MM.1S (cell line): ENCODE measurements around the gene NEK11.

ENCODE experiments used
- DNase-seq: peaks from one replicate; pipeline ENCODE4 v3.0.0-alpha.2; 2015
- H2AFZ ChIP-seq: fragments of 300-600 bp; sonication (generic); 2 replicates; pipeline ENCODE4 v1.6.0; 2016; ENCODE audit warnings: antibody characterized with exemption, low read length
- H3F3A ChIP-seq: fragments of 300-600 bp; sonication (generic); 2 replicates; pipeline ENCODE4 v1.6.1; 2016; ENCODE audit warnings: mild to moderate bottlenecking, antibody characterized with exemption, low read length, moderate library complexity, mixed read lengths; ENCODE audit not compliant: insufficient read depth
- H3K27ac ChIP-seq: fragments of 300-600 bp; sonication (generic); 2 replicates; pipeline ENCODE4 v1.5.1; 2016; ENCODE audit warnings: mild to moderate bottlenecking, low read length
- H3K27me3 ChIP-seq: fragments of 300-600 bp; sonication (generic); replicated peaks from 2 replicates; pipeline ENCODE4 v1.6.0; 2016; ENCODE audit warnings: low read length; ENCODE audit not compliant: insufficient read depth
- H3K36me3 ChIP-seq: fragments of 300-600 bp; sonication (generic); replicated peaks from 2 replicates; pipeline ENCODE4 v1.6.1; 2016; ENCODE audit warnings: mild to moderate bottlenecking, low read length, mixed read lengths; ENCODE audit not compliant: insufficient read depth
- H3K4me1 ChIP-seq: fragments of 300-600 bp; sonication (generic); 2 replicates; pipeline ENCODE4 v1.6.1; 2016; ENCODE audit warnings: low read length, mixed read lengths
- H3K4me2 ChIP-seq: fragments of 300-600 bp; sonication (generic); 2 replicates; pipeline ENCODE4 v1.6.0; 2016; ENCODE audit warnings: low read depth, low read length
- H3K4me3 ChIP-seq: fragments of 300-600 bp; sonication (generic); 2 replicates; pipeline ENCODE4 v1.5.1; 2016; ENCODE audit warnings: low read length, mixed read lengths
- H3K79me2 ChIP-seq: fragments of 300-600 bp; sonication (generic); 2 replicates; pipeline ENCODE4 v1.6.1; 2016; ENCODE audit warnings: mixed run types, low read length, mixed read lengths
- H3K9ac ChIP-seq: fragments of 300-600 bp; sonication (generic); 2 replicates; pipeline ENCODE4 v1.6.1; 2016; ENCODE audit warnings: low read length, mixed read lengths
- H3K9me2 ChIP-seq: fragments of 300-600 bp; sonication (generic); replicated peaks from 2 replicates; pipeline ENCODE4 v1.6.1; 2016; ENCODE audit warnings: mild to moderate bottlenecking, low read length, mixed read lengths; ENCODE audit not compliant: insufficient read depth
- H3K9me3 ChIP-seq: fragments of 300-600 bp; sonication (generic); replicated peaks from 2 replicates; pipeline ENCODE4 v1.6.1; 2016; ENCODE audit warnings: mild to moderate bottlenecking, low read length, mixed read lengths; ENCODE audit not compliant: insufficient read depth
- H4K20me1 ChIP-seq: fragments of 300-600 bp; sonication (generic); 2 replicates; pipeline ENCODE4 v1.6.1; 2016; ENCODE audit warnings: mild to moderate bottlenecking, low read length, moderate library complexity, mixed read lengths; ENCODE audit not compliant: insufficient read depth
- CTCF ChIP-seq: fragments of 300-600 bp; sonication (generic); IDR thresholded peaks from 2 replicates; pipeline ENCODE4 v1.5.1; 2016; ENCODE audit warnings: antibody characterized with exemption, low read length, mixed read lengths
- EZH2 ChIP-seq: fragments of 300-600 bp; sonication (generic); optimal IDR thresholded peaks from 2 replicates; pipeline ENCODE3; 2017; ENCODE audit warnings: low read depth, mild to moderate bottlenecking, antibody characterized with exemption, low read length, mixed read lengths
- EZH2phosphoT487 ChIP-seq: fragments of 300-600 bp; sonication (generic); IDR thresholded peaks from 2 replicates; pipeline ENCODE4 v1.6.1; 2018; ENCODE audit warnings: antibody characterized with exemption, low read length

The NEK11 gene

DNA sequence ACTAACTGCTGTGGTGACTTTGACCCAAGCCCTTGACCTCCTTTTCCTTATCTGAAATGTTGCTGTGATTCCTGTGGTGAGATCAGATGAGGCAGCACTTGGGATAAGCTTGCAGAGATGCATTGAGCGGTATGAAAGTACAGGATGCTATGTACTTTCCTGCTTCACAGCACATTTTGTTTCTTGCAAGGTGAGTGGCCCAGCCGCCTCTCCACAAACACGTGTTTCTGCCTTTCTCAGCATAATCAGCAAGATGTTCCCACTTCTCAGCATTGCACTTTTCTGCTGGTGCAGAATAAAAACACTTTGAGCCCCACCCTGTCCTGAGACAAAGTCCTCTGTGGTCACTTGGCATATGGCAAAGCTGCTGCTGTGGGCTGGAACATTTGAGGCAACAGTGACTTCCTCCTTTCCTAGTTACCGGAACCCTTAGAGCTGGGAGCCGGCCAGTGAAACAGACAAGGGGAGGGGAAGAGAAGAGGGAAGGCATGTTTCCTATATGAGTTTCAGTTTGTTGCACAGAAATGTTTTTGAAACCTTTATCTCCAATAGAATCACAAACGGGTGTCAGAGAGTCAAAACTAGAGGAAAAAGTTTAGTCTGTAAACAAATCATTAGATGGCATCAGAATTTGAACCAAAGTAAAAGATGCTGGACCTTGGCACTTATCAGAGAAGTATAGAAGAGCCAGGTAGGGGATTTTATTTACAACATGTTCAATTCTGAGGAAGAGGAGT is 359.9 kb downstream of the NEK11 start:
- Histone ChIP-seq H3K36me3 (no peaks in the 10 kb centered on the region), H4K20me1 (no peaks in the 10 kb centered on the region), H3K4me2 (peak overlapping the region; percentile 20), H3K9me2 (no peaks in the 10 kb centered on the region), H3K79me2 (peaks cover 17% of the 10 kb centered on the region), H3K4me1 (peaks cover 20% of the 10 kb centered on the region), H3K27me3 (no peaks in the 10 kb centered on the region), H2AFZ (0 out of 2 replicates have a peak overlapping the region, but pooled peaks have one; percentile 7), H3K9me3 (no peaks in the 10 kb centered on the region), H3K4me3 (no peak overlapping the region), H3K9ac (no peak overlapping the region), H3F3A (0 out of 2 replicates have a peak, but pooled peaks cover 11% of the 10 kb centered on the region), H3K27ac (peak overlapping the region; percentile 5; the same call in 1 of the 2 replicates)
- peak; percentile 32 for DNase-seq
- TF ChIP-seq EZH2 (no peak), CTCF (no peak), EZH2phosphoT487 (no peak)

DNA sequence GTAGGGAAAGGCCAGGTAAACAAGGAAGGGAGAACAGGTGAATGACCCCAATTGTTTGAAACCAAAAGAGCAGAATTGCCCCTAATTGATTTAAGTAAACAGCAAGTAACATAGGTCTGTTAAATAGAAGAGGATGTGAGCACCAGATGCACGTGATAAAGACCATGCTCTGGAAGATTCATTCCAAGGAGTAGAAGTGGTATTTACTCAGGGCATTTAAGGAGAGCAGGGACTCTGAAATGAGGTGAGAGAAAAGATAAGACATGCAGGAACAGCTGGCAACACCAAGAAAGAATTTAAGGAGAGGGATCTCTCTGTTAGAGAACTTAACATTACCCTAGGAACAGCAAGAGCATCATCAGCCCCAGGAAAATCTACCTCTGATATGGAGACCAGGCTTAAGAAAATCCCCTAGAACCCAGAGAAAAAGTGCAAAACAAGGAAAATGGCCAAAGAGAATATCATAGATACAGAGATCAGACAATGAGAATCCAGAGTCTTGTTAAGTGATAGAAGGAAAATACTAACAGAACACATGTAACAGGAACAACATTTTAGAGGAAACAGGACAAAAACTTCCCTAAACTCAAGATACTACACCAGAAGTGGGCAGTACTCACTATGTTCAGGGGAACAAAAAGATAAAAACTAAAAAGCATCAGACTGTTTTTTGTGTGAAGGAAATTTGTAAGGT is 361.3 kb downstream of the NEK11 start:
- Histone ChIP-seq H3F3A (0 out of 2 replicates have a peak, but pooled peaks cover 11% of the 10 kb centered on the region), H3K79me2 (0 out of 2 replicates have a peak, but pooled peaks cover 5% of the 10 kb centered on the region), H3K9ac (no peak overlapping the region), H3K27ac (no peak overlapping the region), H3K4me2 (no peak overlapping the region), H3K27me3 (no peaks in the 10 kb centered on the region), H3K9me2 (no peaks in the 10 kb centered on the region), H3K36me3 (no peaks in the 10 kb centered on the region), H3K4me1 (peaks cover 14% of the 10 kb centered on the region), H3K4me3 (no peak overlapping the region), H3K9me3 (no peaks in the 10 kb centered on the region), H4K20me1 (no peaks in the 10 kb centered on the region), H2AFZ (no peak overlapping the region)
- TF ChIP-seq EZH2 (no peak), EZH2phosphoT487 (no peak), CTCF (no peak)
- no peak for DNase-seq

DNA sequence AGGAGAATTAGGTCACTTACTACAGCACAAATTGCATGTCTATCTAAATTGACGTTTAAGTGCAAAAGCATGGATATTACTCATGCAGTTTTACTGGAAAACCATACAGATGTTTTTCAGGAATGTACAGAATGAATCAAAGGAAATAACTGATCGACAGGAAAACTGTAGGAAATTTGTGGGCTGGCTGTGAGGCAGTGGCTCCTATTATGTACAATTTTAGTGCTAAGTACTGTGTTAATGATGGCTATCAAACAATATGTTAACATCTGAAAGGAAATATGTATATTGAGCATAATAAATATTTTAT is 361.8 kb downstream of the NEK11 start:
- peaks cover 14% of the 10 kb centered on the region for H3K4me1 ChIP-seq
- no peak overlapping the region for H3K4me2 ChIP-seq
- no peaks in the 10 kb centered on the region for H3K36me3 ChIP-seq
- no peaks in the 10 kb centered on the region for H3K9me3 ChIP-seq
- H3F3A ChIP-seq = 0 out of 2 replicates have a peak, but pooled peaks cover 11% of the 10 kb centered on the region
- TF ChIP-seq EZH2 (no peak), EZH2phosphoT487 (no peak), CTCF (no peak)
- H4K20me1 ChIP-seq = no peaks in the 10 kb centered on the region
- no peak overlapping the region for H2AFZ ChIP-seq
- no peak overlapping the region for H3K27ac ChIP-seq
- H3K4me3 ChIP-seq = no peak overlapping the region
- no peak for DNase-seq
- no peaks in the 10 kb centered on the region for H3K27me3 ChIP-seq
- H3K9me2 ChIP-seq = no peaks in the 10 kb centered on the region
- H3K79me2 ChIP-seq = 0 out of 2 replicates have a peak, but pooled peaks cover 2% of the 10 kb centered on the region
- H3K9ac ChIP-seq = no peak overlapping the region
